ENCODE measurements around the gene SP6.
A peak's percentile ranks its signal among the peaks of the same experiment; 100 is the strongest.

SP6 gene

GRCh38 chr17:47837401-47838039 is 13.4 kb downstream of the SP6 start:
- Histone ChIP-seq H3K27me3 (ENCODE audit: insufficient read depth, insufficient read length) (no peaks in the 10 kb centered on the region), H3K4me1 (ENCODE audit: insufficient read depth, insufficient read length) (peaks cover 13% of the 10 kb centered on the region), H3K4me3 (ENCODE audit: insufficient read length, low read depth) (no peak overlapping the region), H3K9ac (ENCODE audit: insufficient read length, low read depth) (peak overlapping the region; percentile 28), H3K9me3 (ENCODE audit: insufficient read depth, low read length) (no peaks in the 10 kb centered on the region), H3K36me3 (ENCODE audit: insufficient read depth, insufficient read length, low read length) (peaks cover 46% of the 10 kb centered on the region)
- no peak for DNase-seq (ENCODE audit: low read depth, low spot score)
- TF ChIP-seq SUZ12 (IDR thresholded peaks at IDR 0.05; ENCODE audit: extremely low read depth, insufficient read depth, insufficient read length) = no peak
- TF ChIP-seq YY1 (IDR thresholded peaks at IDR 0.05; ENCODE audit: insufficient read depth, insufficient read length) = no peak
- no peak for TF ChIP-seq ZNF274 (IDR thresholded peaks at IDR 0.05; ENCODE audit: low read depth, low read length)

GRCh38 chr17:47836601-47837000 is 14.4 kb downstream of the SP6 start:
- H3K4me1 ChIP-seq (ENCODE audit: insufficient read depth, insufficient read length) = peaks cover 12% of the 10 kb centered on the region
- H3K36me3 ChIP-seq (ENCODE audit: insufficient read depth, insufficient read length, low read length) = peaks cover 46% of the 10 kb centered on the region
- no peak overlapping the region for H3K4me3 ChIP-seq (ENCODE audit: insufficient read length, low read depth)
- no peaks in the 10 kb centered on the region for H3K9me3 ChIP-seq (ENCODE audit: insufficient read depth, low read length)
- TF ChIP-seq SUZ12 (IDR thresholded peaks at IDR 0.05; ENCODE audit: extremely low read depth, insufficient read depth, insufficient read length) (no peak), YY1 (IDR thresholded peaks at IDR 0.05; ENCODE audit: insufficient read depth, insufficient read length) (no peak), ZNF274 (IDR thresholded peaks at IDR 0.05; ENCODE audit: low read depth, low read length) (no peak)
- no peak for DNase-seq (ENCODE audit: low read depth, low spot score)
- H3K27me3 ChIP-seq (ENCODE audit: insufficient read depth, insufficient read length) = no peaks in the 10 kb centered on the region
- H3K9ac ChIP-seq (ENCODE audit: insufficient read length, low read depth) = no peak overlapping the region

GRCh38 chr17:47834756-47835155 is 16.2 kb downstream of the SP6 start:
- H3K27me3 ChIP-seq (ENCODE audit: insufficient read depth, insufficient read length) = no peaks in the 10 kb centered on the region

GRCh38 chr17:47831934-47832327 is 19.0 kb downstream of the SP6 start:
- peak overlapping the region; percentile 100 for H3K4me3 ChIP-seq (ENCODE audit: insufficient read length, low read depth)
- H3K36me3 ChIP-seq (ENCODE audit: insufficient read depth, insufficient read length, low read length) = peaks cover 48% of the 10 kb centered on the region
- no peaks in the 10 kb centered on the region for H3K4me1 ChIP-seq (ENCODE audit: insufficient read depth, insufficient read length)
- DNase-seq (ENCODE audit: low read depth, low spot score) = no peak
- TF ChIP-seq YY1 (IDR thresholded peaks at IDR 0.05; ENCODE audit: insufficient read depth, insufficient read length) (no peak), ZNF274 (IDR thresholded peaks at IDR 0.05; ENCODE audit: low read depth, low read length) (no peak), SUZ12 (IDR thresholded peaks at IDR 0.05; ENCODE audit: extremely low read depth, insufficient read depth, insufficient read length) (no peak)
- H3K9ac ChIP-seq (ENCODE audit: insufficient read length, low read depth) = peak overlapping the region; percentile 14
- no peaks in the 10 kb centered on the region for H3K27me3 ChIP-seq (ENCODE audit: insufficient read depth, insufficient read length)
- H3K9me3 ChIP-seq (ENCODE audit: insufficient read depth, low read length) = no peaks in the 10 kb centered on the region

More at GRCh38 chr17:47834756-47835155, 16.2 kb downstream of the SP6 start:
- Histone ChIP-seq H3K4me3 (ENCODE audit: insufficient read length, low read depth) (no peak overlapping the region), H3K9ac (ENCODE audit: insufficient read length, low read depth) (no peak overlapping the region), H3K36me3 (ENCODE audit: insufficient read depth, insufficient read length, low read length) (peaks cover 52% of the 10 kb centered on the region), H3K4me1 (ENCODE audit: insufficient read depth, insufficient read length) (peaks cover 6% of the 10 kb centered on the region), H3K9me3 (ENCODE audit: insufficient read depth, low read length) (no peaks in the 10 kb centered on the region)
- TF ChIP-seq YY1 (IDR thresholded peaks at IDR 0.05; ENCODE audit: insufficient read depth, insufficient read length) = no peak
- TF ChIP-seq ZNF274 (IDR thresholded peaks at IDR 0.05; ENCODE audit: low read depth, low read length) = no peak
- TF ChIP-seq SUZ12 (IDR thresholded peaks at IDR 0.05; ENCODE audit: extremely low read depth, insufficient read depth, insufficient read length) = no peak
- DNase-seq (ENCODE audit: low read depth, low spot score) = no peak

GRCh38 chr17:47831003-47831933 is 19.7 kb downstream of the SP6 start, which contains the start of the genes LRRC46 and MRPL10:
TSS of gene LRRC46 (plus strand) at chr17:47831670. CDS start at chr17:47831990, 320 bp downstream.
TSS of gene MRPL10 (minus strand) at chr17:47831541. CDS start at chr17:47831511, 30 bp downstream.
- Histone ChIP-seq H3K9me3 (ENCODE audit: insufficient read depth, low read length) (no peaks in the 10 kb centered on the region), H3K4me1 (ENCODE audit: insufficient read depth, insufficient read length) (no peaks in the 10 kb centered on the region), H3K36me3 (ENCODE audit: insufficient read depth, insufficient read length, low read length) (peaks cover 49% of the 10 kb centered on the region), H3K9ac (ENCODE audit: insufficient read length, low read depth) (peak within 1 kb of the TSS; percentile 98), H3K4me3 (ENCODE audit: insufficient read length, low read depth) (peak within 1 kb of the TSS; percentile 100), H3K27me3 (ENCODE audit: insufficient read depth, insufficient read length) (no peaks in the 10 kb centered on the region)
- TF ChIP-seq SUZ12 (IDR thresholded peaks at IDR 0.05; ENCODE audit: extremely low read depth, insufficient read depth, insufficient read length) (no peak), YY1 (IDR thresholded peaks at IDR 0.05; ENCODE audit: insufficient read depth, insufficient read length) (peak; percentile 57)
- DNase-seq (ENCODE audit: low read depth, low spot score) = peak; percentile 75

GRCh38 chr17:47830396-47831002 is 20.5 kb downstream of the SP6 start:
- H3K27me3 ChIP-seq (ENCODE audit: insufficient read depth, insufficient read length) = no peaks in the 10 kb centered on the region
- H3K36me3 ChIP-seq (ENCODE audit: insufficient read depth, insufficient read length, low read length) = peaks cover 46% of the 10 kb centered on the region
- H3K9me3 ChIP-seq (ENCODE audit: insufficient read depth, low read length) = no peaks in the 10 kb centered on the region
- TF ChIP-seq SUZ12 (IDR thresholded peaks at IDR 0.05; ENCODE audit: extremely low read depth, insufficient read depth, insufficient read length) (no peak), YY1 (IDR thresholded peaks at IDR 0.05; ENCODE audit: insufficient read depth, insufficient read length) (no peak), ZNF274 (IDR thresholded peaks at IDR 0.05; ENCODE audit: low read depth, low read length) (no peak)
- H3K4me3 ChIP-seq (ENCODE audit: insufficient read length, low read depth) = peak overlapping the region; percentile 100
- peak overlapping the region; percentile 98 for H3K9ac ChIP-seq (ENCODE audit: insufficient read length, low read depth)
- H3K4me1 ChIP-seq (ENCODE audit: insufficient read depth, insufficient read length) = no peaks in the 10 kb centered on the region
- DNase-seq (ENCODE audit: low read depth, low spot score) = no peak

Data from NT2/D1 (cell line).